Measurements from ENCODE around the gene MYMK.
"Not testable (repeated sequence)": the region's sequence is repeated elsewhere in the genome, so short reads cannot be mapped to it uniquely, and the experiment has no call there.

The MYMK gene, protein sequence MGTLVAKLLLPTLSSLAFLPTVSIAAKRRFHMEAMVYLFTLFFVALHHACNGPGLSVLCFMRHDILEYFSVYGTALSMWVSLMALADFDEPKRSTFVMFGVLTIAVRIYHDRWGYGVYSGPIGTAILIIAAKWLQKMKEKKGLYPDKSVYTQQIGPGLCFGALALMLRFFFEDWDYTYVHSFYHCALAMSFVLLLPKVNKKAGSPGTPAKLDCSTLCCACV

DNA sequence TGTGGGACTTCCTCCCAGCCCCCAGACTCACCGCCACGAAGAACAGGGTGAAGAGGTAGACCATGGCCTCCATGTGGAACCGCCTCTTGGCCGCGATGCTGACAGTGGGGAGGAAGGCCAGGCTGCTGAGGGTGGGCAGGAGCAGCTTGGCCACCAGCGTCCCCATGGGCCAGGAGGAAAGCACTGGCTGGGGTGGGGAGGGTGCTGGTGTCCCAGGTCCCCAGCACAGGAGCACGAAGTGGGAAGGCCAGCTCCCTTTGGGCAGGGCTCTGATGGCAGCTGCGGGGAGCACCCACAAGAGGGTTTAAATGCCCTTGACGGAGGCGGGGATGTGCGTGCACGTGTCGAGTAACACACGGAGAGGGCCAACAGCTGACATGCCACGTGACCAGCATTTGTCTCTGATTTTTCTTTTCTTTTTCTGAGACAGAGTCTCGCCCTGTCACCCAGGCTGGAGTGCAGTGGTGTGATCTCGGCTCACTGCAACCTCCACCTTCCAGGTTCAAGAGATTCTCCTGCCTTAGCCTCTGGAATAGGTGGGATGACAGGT, at the start of gene MYMK:
MYMK (minus strand) TSS at position 281 of the 550 bp plus-strand sequence; CDS start at position 166, 115 bp downstream.
- no peak for DNase-seq

DNA sequence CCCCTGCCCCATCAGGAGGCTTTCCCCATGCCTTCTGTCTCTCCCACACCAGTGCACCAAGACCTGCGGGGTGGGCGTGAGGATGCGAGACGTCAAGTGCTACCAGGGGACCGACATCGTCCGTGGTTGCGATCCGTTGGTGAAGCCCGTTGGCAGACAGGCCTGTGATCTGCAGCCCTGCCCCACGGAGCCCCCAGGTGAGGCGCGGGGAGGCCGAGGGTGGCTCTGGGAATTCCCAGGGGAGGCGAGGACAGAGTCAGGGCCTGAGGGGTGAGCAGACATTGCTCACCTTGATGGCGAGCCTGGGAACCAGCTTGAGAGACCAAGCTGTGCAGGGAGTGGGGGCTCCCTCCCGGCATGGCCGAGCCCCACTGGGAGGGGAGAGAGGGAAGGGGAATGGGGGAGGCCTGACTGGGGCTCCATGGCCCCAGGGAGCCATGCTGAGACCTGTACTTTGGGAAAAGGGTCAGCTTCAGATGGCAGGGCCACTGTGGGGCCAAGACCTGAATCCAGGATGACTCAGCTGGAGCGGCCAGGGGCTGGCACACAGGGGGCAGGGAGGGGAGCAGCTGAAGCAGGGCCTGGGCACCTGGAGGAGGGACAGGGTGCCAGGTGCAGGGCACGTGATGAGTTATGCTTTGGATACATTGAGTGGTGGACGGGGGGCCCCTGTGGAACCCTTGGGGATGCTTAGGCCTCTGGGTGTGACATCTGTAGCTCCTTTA, 49.2 kb upstream of the MYMK start:
- no peak for DNase-seq

DNA sequence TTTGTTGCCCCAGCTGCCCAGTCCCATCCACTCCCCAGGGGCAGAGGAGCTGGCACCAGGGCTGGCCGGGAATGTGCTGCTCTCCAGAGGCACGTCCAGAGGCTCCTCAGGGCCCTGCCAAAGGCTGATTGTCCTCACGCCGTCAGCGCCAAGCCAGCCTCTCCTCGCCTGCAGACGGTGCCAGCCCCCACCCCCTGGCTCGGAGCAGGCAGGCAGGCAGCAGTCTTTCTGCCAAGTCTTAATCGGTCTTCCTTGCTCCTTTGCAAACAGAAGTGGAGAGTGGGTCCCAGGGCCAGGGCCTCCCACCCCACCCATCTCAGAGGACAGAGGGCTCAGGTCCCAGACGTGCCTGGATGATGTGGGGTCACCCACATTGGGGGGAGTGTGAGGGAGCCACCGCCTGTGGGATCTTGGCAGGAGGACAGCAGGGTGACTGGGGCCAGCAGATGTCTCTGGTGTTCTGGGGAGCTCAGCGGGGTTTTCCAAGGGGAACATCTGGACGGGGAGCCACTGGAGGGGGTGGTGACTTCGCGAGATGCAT, 48.1 kb upstream of the MYMK start:
- DNase-seq: peak; percentile 75

DNA sequence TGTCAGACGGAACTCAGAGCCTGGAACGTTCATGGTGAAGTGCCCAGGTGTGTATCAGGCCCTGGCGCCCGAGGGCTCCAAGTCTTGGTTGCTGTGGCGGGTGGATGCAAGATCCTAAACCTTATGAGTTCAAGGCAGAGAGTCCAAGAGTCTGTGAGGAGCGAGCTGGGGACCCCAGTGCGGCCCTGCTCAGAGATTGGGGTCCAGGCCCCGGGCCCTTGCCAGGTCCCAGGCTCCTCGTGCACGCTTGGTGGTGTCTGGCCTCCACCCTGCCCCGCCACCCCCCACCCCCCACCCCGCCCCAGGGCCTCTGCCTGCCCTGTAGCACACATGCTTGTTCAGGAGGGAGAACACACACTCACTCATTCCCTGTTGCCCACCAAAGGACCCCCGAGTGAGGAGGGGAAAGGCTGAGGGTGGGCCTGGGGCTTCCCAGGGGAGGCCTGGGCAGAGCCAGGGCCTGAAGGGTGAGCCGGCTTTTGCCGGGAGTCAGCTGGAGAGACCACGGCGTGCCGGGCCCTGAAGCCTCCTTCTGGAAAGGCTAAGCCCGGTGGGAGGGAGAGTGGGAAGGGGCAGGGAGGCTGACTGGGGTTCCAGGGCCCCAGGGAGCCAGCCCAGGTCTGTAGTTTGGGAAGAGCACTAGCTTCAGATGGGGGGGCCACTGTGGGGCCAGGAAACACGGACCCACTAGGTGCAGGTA, 47.3 kb upstream of the MYMK start:
- DNase-seq: no peak

DNA sequence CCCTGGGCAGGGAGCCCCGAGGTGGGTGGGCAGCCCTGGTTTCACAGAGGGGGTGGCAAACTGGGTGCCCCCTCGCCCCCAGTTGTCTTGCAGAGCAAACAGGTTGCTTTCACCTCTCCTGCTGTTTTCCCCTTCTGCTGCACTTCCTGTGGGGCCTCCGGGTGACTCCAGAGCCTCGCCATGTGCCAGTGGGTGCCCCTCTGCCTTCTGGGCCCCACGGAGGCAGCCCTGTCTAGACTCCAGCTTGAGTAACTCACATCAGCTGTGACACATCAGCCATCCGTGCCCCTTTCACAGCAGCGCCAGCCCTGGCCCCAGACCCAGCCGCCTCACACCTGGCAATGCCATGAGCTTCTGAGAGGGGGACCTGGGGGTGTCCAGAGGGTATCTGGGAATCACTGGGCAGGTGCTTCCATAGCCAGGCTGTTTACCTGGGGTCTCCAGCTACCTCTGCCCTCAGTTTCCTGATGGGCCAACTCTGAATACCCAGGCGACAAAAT, 46.7 kb upstream of the MYMK start:
- no peak for DNase-seq

DNA sequence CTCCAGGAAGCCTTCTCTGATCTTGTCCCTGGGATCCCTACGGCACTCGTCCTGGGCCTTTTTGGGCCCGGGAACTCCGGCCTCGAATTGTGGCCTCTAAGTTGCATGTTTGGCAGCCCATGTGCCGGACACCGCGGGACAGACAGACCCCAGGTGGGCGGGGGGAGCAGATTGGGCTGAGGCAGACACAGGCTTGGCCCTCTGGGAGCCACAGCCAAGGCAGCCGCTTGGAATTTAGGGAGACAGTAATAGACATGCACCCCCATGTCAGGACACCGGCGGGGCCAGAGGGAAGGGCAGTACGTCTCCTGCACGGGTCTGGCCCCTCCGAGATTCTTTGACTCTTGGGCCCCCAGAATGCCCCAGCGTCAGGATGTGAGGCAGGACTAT, 45.9 kb upstream of the MYMK start:
- no peak for DNase-seq

DNA sequence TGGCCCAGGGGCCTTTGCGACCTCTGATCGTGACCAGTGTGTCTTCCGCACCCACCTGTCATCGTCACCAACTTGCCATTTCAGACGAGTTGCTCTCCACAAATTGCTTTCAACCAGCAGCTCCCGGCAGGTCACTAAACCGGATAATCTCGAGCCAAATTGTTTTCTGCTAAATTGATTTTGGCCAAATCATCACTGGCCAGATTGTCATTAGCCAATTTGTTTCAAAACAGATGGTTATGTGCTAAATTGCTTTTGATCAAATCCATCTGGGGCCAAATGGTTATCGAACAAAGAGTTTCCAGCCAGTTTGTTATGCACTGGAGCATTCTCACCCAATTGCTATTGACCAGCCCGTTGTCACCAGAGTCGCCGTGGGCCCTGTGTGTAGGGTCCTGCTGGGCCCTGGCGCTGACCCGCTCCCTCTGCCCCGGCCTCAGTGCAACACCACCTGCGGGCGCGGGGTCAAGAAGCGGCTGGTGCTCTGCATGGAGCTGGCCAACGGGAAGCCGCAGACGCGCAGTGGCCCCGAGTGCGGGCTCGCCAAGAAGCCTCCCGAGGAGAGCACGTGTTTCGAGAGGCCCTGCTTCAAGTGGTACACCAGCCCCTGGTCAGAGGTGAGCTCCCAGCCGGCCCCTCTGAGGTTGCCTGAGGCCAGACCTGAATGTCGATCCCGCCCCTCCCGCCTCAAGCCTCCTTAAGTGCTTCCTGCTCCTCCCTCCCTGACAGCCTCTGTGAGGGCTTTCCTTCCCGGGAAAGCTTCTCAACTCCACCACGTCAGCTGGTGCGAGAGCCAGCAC, 45.3 kb upstream of the MYMK start:
- no peak for DNase-seq

DNA sequence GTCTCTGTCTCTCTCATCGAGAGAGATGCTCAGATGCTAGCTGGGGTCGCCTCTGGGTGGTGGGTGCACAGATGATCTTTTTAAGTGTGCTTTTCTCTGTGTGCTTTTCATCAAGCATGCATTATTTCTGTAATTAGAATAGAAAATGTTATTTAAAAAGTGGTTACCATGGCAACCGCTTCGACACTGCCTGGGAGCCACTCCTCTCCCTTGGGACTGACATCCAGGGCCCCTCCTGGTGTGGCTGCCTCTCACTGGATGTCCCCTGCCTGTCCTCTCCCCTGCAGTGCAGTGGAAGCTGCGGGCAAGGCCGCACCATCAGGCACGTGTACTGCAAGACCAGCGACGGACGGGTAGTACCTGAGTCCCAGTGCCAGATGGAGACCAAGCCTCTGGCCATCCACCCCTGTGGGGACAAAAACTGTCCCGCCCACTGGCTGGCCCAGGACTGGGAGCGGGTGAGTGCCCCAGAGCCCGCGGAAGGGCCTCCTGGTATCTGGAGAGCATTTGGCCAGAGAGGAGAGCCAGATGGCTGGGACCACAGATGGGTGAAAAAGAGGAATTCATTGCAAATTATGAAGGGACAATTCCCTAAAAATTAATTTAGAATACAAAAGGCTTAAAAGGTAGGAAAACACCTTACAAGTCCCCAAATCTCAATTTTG, 44.5 kb upstream of the MYMK start:
- no peak for DNase-seq

DNA sequence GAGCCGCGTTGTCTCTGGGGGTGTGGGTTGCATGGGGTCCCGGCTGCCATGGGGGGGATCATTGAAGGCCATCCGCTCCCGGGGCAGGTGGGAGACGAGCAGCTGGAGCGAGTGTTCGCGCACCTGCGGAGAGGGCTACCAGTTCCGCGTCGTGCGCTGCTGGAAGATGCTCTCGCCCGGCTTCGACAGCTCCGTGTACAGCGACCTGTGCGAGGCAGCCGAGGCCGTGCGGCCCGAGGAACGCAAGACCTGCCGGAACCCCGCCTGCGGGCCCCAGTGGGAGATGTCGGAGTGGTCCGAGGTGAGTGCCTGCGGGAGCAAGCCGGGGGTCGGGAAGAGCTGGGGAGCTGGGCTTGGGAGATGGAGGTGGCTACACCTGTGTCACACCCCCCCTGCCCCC, 43.4 kb upstream of the MYMK start:
- DNase-seq: no peak

DNA sequence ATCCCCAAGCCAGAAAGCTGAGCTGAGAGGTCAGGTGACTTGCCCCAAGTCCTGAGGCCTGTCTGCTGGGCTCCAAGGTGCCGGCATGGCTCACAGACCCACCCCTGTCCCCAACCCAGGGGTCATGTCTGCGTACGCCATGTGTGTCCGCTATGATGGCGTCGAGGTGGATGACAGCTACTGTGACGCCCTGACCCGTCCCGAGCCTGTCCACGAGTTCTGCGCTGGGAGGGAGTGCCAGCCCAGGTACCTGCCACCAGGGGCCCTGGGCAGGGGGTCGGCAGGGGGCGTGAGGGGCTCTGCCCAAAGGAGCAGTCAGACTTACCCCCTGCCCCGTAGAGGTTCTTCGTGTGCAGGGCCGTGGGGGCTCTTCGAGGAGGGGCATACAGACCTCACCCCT, 42.1 kb upstream of the MYMK start:
- no peak for DNase-seq

DNA sequence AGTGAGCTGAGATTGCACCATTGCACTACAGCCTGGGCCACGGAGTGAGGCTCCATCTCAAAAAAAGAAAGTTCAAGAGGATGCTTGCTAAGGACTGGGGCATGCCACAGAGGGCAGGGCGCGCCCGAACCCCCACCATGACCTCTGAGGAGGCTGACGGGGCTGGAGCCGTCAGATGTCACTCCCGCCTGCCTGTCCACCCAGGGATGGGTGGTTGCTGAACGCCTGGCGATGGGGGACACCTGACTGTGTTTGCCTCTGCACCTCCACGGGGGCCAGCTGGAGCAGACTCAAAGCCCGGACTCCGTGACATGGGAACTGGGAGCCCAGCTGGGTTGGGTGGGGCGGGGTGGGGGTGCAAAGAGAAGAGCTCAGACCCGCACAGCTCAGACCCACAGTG, 41.6 kb upstream of the MYMK start:
- DNase-seq: no peak

DNA sequence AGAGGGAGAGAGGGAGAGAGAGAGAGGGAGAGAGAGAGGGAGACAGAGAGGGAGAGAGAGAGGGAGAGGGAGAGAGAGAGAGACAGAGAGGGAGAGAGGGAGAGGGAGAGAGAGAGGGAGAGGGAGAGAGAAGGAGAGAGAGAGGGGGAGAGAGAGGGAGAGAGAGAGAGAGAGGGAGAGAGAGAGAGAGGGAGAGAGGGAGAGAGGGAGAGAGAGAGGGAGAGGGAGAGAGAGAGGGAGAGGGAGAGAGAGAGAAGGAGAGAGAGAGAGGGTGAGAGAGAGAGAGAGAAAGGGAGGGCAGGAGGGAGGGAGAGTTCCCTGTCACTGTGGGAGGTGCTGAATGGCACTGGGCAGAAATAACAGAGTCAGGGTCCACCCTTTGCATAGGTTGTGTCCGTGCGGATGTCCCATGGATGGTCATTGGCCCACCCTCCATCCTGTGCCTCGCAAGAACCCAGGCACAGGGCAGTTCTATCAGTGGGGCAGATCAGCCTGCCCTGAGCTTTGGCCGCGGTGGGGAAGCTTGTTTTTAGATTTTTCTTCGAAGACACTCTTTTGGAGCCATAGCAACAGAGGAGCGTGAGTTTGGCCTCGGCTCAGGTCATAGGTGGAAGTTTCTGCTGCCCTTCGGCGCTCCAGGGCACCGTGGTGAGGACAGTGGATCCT, 39.8 kb upstream of the MYMK start:
- no peak for DNase-seq

DNA sequence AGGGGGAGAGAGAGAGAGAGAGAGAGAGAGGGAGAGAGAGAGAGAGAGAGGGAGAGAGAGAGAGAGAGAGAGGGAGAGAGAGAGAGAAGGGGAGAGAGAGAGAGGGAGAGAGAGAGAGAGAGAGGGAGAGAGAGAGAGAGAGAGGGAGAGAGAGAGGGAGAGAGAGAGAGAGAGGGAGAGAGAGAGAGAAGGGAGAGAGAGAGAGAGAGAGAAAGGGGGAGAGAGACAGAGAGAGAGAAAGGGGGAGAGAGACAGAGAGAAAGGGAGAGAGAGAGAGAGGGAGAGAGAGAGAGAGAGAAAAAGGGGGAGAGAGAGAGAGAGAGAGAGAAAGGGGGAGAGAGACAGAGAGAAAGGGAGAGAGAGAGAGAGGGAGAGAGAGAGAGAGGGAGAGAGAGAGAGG, 39.1 kb upstream of the MYMK start:
- DNase-seq: not testable (repeated sequence)

DNA sequence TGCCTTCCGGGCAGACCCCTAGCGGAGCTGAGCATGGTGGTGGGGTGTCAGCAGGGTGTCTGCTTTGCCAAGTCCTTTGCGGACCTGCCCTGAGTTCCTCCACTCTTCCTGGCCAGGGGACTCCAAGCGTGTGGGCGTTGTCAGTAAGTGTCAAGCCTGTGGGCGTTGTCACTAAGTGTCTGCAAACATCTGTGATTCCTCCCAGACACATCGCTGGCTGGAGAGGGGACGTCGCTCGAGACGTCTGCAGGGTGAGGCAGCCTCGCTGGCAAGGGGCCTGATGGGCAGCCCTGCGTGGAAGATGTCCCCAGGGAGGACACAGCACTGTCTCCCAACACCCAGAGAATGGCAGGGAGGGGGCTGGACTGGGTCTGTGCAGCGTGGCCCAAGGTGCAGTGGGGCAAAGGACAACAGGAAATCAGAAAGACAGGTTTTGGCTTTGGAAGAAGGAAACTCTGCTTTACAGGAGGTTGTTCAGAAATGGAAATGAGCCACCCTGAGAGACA, 38.6 kb upstream of the MYMK start:
- peak; percentile 20 for DNase-seq

DNA sequence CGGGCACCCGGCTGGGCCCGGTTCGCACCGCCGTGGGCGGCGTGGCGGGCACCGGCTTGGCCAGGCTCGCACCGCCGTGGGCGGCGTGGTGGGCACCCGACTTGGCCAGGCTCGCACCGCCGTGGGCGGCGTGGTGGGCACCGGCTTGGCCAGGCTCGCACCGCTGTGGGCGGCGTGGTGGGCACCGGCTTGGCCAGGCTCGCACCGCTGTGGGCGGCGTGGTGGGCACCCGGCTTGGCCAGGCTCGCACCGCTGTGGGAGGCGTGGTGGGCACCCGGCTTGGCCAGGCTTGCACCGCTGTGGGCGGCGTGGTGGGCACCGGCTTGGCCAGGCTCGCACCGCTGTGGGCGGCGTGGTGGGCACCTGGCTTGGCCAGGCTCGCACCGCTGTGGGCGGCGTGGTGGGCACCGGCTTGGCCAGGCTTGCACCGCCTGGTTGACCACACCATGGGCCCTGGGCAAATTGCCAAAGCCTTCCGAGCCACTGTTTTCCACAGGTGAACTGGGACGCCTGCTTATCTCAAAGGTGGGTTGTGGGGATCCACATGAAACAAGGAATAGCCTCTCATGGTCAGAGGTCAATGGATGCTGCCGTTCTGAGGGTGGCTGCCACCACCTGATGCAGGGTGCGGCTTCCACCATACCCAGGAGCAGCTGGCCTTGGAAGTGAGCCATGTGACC, 38.0 kb upstream of the MYMK start:
- no peak for DNase-seq

DNA sequence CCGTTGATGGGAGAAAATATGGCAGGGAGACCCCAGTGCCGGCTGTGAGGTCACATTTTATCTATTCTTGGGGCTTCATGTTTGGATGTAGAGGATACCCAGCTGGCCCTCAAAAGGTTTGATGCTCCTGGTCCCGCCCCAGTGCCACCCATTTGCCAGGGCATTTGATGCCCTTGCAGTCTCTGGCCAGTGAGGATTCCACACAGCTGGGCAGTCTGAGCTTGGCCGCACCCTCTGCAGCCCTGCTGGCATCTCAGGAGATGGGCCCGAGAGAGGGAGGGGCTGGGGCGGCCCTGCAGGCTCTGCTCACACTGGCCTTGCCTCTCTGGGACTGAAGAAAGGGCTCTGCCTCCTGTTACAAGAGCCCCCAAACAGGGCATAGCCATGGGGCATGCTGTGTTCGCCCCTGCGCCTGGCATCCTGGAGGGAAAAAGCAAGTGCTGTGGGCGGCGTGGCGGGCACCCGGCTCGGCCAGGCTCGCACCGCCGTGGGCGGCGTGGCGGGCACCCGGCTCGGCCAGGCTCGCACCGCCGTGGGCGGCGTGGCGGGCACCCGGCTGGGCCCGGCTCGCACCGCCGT, 37.3 kb upstream of the MYMK start:
- DNase-seq: no peak

DNA sequence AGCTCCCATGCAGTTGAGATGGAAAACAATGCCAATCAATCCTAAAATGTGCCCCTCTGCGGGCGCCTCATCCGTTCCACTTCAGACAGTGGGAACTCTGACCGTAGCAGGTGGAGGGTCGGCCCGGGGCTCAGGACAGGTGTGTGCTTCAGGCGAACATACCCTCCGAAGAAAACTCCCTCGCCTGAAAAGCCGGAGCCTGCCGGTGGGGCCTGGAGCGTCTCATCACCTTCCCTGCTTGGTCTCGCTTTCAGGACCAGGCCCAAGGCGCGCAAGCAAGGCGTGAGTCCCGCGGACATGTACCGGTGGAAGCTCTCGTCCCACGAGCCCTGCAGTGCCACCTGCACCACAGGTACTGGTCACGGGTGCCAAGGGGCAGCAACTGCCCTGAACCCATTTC, 36.2 kb upstream of the MYMK start:
- no peak for DNase-seq

DNA sequence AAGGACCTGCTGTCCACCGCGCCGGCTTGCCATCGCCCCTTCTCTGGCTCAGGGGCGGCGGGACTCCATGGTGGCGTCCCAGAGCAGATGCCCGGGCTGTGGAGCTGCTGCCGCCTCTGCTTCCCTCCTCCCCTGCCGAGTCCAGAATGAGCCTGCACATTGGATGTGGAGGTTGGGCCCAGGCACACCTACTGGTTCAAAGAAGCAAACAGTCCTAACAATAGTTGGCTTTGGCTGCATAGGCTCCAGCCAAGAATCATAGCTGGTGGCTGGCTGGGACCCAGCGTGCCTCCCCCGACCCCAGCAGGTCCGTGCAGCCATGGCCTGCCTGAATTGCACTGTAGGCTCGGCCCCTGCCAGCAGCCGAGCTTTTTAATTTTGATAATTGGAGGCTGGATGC, 35.6 kb upstream of the MYMK start:
- DNase-seq: no peak

DNA sequence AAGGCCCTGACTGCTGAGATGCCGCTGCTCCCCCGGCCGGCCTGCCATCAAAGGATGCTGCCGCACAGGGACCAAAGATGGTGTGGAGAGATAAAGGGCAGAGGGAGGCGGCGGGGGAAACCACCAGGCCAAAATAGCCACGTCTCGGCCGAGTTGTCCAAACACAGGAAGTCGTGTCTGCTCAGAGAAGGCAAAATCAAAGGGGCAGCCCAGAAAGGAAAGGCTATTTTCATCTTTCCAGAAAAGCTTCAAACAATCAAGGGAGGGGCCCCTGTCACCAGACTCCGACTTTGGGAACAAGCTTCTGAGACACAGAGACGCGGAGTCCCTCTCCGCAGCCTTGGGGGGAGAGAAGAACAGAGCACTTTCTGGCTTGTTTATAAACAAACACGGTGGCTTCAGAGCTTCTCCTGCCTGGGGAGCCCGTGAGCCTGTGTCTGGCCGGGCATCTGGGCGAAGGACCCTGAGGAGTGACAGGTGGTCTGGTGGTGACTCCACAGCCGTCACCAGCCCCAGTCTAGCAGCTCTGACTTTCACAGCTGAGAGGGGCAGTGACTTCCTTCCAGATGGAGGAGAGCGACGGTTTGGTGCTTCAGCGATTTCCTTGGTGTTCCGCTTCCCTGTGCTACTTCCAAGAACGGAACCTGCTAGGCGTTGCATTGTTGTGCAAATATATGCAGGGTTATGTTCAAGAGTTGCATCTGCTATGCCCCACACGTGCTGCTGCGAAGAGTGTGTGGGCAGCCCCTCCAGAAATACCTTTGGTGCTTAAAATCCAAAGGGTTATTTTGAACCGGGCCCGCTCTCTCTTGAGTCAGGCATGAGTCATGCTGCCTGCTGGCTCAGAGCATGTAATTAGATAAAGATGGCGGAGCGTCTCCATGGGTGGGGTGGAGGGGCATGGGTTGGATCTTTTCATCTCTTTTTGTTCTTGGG, 33.7 kb upstream of the MYMK start:
- DNase-seq: no peak
